Right lobe of liver (tissue), 4 donors: ENCODE data around the gene ARHGEF37.

Source experiments
- CTCF ChIP-seq, 4 donors: fragments of 200-600 bp in 3 of 4; fragments of 450-650 bp in 1 of 4; IDR thresholded peaks; one replicate each; pipeline versions ENCODE4 v1.5.1 to v1.8.0; 2016 to 2022; ENCODE audit warnings: antibody characterized with exemption in 4 of 4, mild to moderate bottlenecking in 2 of 4
- POLR2A ChIP-seq: fragments of 450-650 bp; IDR thresholded peaks from one replicate; pipeline ENCODE4 v1.6.1; 2017; ENCODE audit warnings: antibody characterized with exemption, mild to moderate bottlenecking
- donor health status: DM: no; HTN: no; CAD: no.
- donor health status: DM: no; HTN: no; CAD: no.
- donor health status: DM: no; HTN: yes; CAD: no.

GRCh38 chr5:149575131-149575530, 6.2 kb upstream of the ARHGEF37 start:
- TF ChIP-seq POLR2A (no peak), CTCF (IDR thresholded peaks at IDR 0.05) (no peak)
